Embryonic facial prominence (tissue), 1 donor: ENCODE measurements around the gene GLIPR1.
"Not testable (repeated sequence)": the region's sequence is repeated elsewhere in the genome, so short reads cannot be mapped to it uniquely, and the experiment has no call there.

Experiments used
- DNase-seq: peaks from one replicate; pipeline ENCODE4 v3.0.0-alpha.2; 2016; ENCODE audit errors: extremely low spot score

The GLIPR1 gene

GRCh38 chr12:75480469-75480949, at the start of gene GLIPR1:
Gene GLIPR1 (plus strand): TSS chr12:75480755. CDS start chr12:75480881, 126 bp downstream.
- DNase-seq = no peak

- no peak for DNase-seq
Observed at GRCh38 chr12:75432924-75433323, 47.6 kb upstream of the GLIPR1 start.

GRCh38 chr12:75437564-75437963, 43.0 kb upstream of the GLIPR1 start:
- no peak for DNase-seq

- DNase-seq = no peak
Observed at GRCh38 chr12:75438059-75438754, 42.3 kb upstream of the GLIPR1 start.

- DNase-seq = no peak
Observed at GRCh38 chr12:75439048-75439447, 41.5 kb upstream of the GLIPR1 start.

GRCh38 chr12:75439930-75440329, 40.6 kb upstream of the GLIPR1 start:
- DNase-seq = no peak

GRCh38 chr12:75441687-75442449, 38.7 kb upstream of the GLIPR1 start:
- not testable (repeated sequence) for DNase-seq

GRCh38 chr12:75442454-75442853, 38.1 kb upstream of the GLIPR1 start:
- not testable (repeated sequence) for DNase-seq

- DNase-seq = no peak
Observed at GRCh38 chr12:75443709-75444108, 36.8 kb upstream of the GLIPR1 start.

- no peak for DNase-seq
Observed at GRCh38 chr12:75444429-75445136, 36.0 kb upstream of the GLIPR1 start.

GRCh38 chr12:75445137-75445507, 35.4 kb upstream of the GLIPR1 start:
- DNase-seq = not testable (repeated sequence)

GRCh38 chr12:75446857-75447256, 33.7 kb upstream of the GLIPR1 start:
- DNase-seq = no peak

GRCh38 chr12:75447691-75448393, 32.7 kb upstream of the GLIPR1 start:
- DNase-seq = no peak

- no peak for DNase-seq
Observed at GRCh38 chr12:75452675-75453330, 27.8 kb upstream of the GLIPR1 start.

- DNase-seq = no peak
Observed at GRCh38 chr12:75455839-75456238, 24.7 kb upstream of the GLIPR1 start.

- DNase-seq = no peak
Observed at GRCh38 chr12:75457191-75457590, 23.4 kb upstream of the GLIPR1 start.

- DNase-seq = not testable (repeated sequence)
Observed at GRCh38 chr12:75457866-75458265, 22.7 kb upstream of the GLIPR1 start.

- no peak for DNase-seq
Observed at GRCh38 chr12:75459755-75460154, 20.8 kb upstream of the GLIPR1 start.

GRCh38 chr12:75460204-75460603, 20.4 kb upstream of the GLIPR1 start:
- DNase-seq = no peak

GRCh38 chr12:75471902-75472890, 8.4 kb upstream of the GLIPR1 start:
- no peak for DNase-seq
